ENCODE data around the gene LHFPL3. TPM values are rescaled to one million over a fixed set of nuclear protein-coding genes. Genes with fewer than 3 reads are reported as not detected.

The LHFPL3 gene
- polyA plus RNA-seq, 2 of the 4 experiments (the other 2 are of a cell fraction) = not detected

DNA sequence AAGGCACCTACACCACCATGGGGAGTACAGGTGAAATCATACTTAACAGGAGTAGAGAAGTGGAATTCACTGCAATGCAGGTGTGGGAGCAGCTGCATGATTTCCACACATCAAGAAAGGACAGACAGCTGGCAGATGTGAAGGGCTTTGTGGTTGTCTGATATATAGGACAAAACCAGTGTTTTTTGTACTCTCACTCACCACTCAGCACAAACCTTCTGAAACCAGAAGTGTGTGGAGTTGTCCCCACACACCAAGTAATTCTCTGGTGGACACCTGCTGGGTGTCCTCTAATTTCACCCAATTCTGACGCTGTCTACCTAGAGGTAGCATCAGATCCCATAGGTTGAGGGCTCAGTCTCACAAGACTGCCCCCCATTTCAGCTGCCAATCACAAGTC is 357.9 kb downstream of the LHFPL3 start:
- DNase-seq (ENCODE audit: low read depth in 1 of 2, low spot score in 1 of 2) (no peak), ATAC-seq (no peak), FAIRE-seq (no peak)
- ChIA-PET CTCF (interaction anchor here (1.6 kb wide), 1 partner anchor 161 kb away, joined by 5 read pairs; no protein-coding TSS in a partner anchor), POLR2A (no interaction called here)
- 0% methylated on average over 1 of the region's 1 CpG for WGBS (ENCODE audit: missing lambda C conversion rate)
- H3K4me1 ChIP-seq = no peaks in the 10 kb centered on the region
- H3K4me2 ChIP-seq = no peak overlapping the region
- no peak overlapping the region for H3K4me3 ChIP-seq
- no peaks in the 10 kb centered on the region for H3K9me3 ChIP-seq
- TF ChIP-seq, protein P1, sequence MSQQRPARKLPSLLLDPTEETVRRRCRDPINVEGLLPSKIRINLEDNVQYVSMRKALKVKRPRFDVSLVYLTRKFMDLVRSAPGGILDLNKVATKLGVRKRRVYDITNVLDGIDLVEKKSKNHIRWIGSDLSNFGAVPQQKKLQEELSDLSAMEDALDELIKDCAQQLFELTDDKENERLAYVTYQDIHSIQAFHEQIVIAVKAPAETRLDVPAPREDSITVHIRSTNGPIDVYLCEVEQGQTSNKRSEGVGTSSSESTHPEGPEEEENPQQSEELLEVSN (IDR thresholded peaks at IDR 0.05; ENCODE audit: borderline replicate concordance, low read depth) = no peak
- TF ChIP-seq JUNB (IDR thresholded peaks at IDR 0.05) = no peak
- H3K27ac ChIP-seq = no peak overlapping the region

DNA sequence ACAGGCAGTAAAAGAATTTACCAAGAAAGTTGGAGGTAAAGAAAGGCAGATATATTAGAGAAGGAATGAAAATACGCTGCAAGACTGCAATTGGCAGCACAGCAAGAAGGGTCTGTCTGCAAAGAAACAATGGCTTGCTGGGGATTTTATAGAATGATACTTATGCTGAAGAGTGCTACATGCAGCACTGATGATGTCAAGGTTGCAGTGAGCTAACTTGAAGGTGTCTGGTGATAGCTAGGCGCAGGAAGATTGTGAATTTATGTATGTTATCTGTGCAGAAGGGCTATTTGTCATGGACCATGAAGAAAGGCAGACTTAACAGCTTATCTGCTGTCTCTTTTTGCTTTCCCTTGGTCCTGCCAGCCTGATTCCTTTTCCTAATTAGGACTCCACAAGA is 366.3 kb downstream of the LHFPL3 start:
- ChIA-PET CTCF (interaction anchor here (0.9 kb wide), 1 partner anchor 50 kb away, joined by 3 read pairs; no protein-coding TSS in a partner anchor), POLR2A (no interaction called here)
- TF ChIP-seq CBX8 (IDR thresholded peaks at IDR 0.05) = no peak
- no peak for TF ChIP-seq HOXB5 (CRISPR knock-in tag; IDR thresholded peaks at IDR 0.05)
- no peak for TF ChIP-seq FOXS1 (CRISPR knock-in tag; IDR thresholded peaks at IDR 0.05)
- TF ChIP-seq, protein P1 (IDR thresholded peaks at IDR 0.05; ENCODE audit: borderline replicate concordance, low read depth) = no peak
- TF ChIP-seq CEBPB (IDR thresholded peaks at IDR 0.05) = no peak
- TF ChIP-seq TP53 (CRISPR knock-in tag; IDR thresholded peaks at IDR 0.05) = no peak
- TF ChIP-seq PHF8 (IDR thresholded peaks at IDR 0.05; ENCODE audit: borderline replicate concordance, low read depth) = no peak
- TF ChIP-seq FOSB (CRISPR knock-in tag; IDR thresholded peaks at IDR 0.05) = no peak
- TF ChIP-seq EHF (CRISPR knock-in tag; IDR thresholded peaks at IDR 0.05) = no peak
- no peak for TF ChIP-seq ESRRA (IDR thresholded peaks at IDR 0.05; ENCODE audit: borderline replicate concordance, low read length)
- no peak for ATAC-seq
- Histone ChIP-seq H3K4me2 (no peak overlapping the region), H3K9me3 (no peaks in the 10 kb centered on the region), H3K4me3 (no peak overlapping the region), H3K27ac (no peak overlapping the region), H3K4me1 (no peaks in the 10 kb centered on the region)
- FAIRE-seq = no peak
- WGBS (ENCODE audit: missing lambda C conversion rate) = 2% methylated on average over 2 of the region's 2 CpGs
- DNase-seq (ENCODE audit: low read depth in 1 of 2, low spot score in 1 of 2) = no peak

DNA sequence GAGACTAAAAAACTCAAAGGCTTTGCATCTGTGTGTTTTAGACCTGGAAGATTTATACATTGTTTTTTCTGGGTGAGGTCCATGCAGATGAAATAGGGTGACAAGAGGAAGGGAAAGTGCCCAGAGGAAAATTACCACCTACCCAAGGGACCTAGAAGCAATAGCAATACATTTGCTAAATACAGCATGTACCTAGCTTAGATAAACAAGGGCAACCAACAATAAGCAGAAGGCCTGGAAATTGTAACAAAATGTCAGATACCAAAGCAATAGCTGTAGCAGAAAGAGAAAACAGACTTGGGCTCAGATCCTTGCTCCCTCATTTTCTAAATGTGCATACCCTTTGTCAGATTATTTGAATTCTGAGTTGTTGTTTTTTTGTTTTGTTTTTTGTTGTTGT is 367.2 kb downstream of the LHFPL3 start:
- ChIA-PET CTCF (no interaction called here), POLR2A (no interaction called here)
- FAIRE-seq (no peak), DNase-seq (ENCODE audit: low read depth in 1 of 2, low spot score in 1 of 2) (no peak), ATAC-seq (no peak)
- Histone ChIP-seq H3K4me3 (no peak overlapping the region), H3K9me3 (no peaks in the 10 kb centered on the region), H3K4me2 (no peak overlapping the region), H3K27ac (no peak overlapping the region), H3K4me1 (no peaks in the 10 kb centered on the region)
- TF ChIP-seq RFX5 (IDR thresholded peaks at IDR 0.05) (no peak), RARB (CRISPR knock-in tag; IDR thresholded peaks at IDR 0.05) (no peak), RAD21 (conservative IDR thresholded peaks at IDR 0.05 in 1 of 2, IDR thresholded peaks at IDR 0.05 in 1 of 2) (no peak), HDAC2 (IDR thresholded peaks at IDR 0.05) (no peak), RCOR1 (IDR thresholded peaks at IDR 0.05; ENCODE audit: low read depth, low read length) (no peak), EHF (CRISPR knock-in tag; IDR thresholded peaks at IDR 0.05) (no peak), GATA3 (IDR thresholded peaks at IDR 0.05; ENCODE audit: borderline replicate concordance) (no peak)
- TF ChIP-seq, protein P2, sequence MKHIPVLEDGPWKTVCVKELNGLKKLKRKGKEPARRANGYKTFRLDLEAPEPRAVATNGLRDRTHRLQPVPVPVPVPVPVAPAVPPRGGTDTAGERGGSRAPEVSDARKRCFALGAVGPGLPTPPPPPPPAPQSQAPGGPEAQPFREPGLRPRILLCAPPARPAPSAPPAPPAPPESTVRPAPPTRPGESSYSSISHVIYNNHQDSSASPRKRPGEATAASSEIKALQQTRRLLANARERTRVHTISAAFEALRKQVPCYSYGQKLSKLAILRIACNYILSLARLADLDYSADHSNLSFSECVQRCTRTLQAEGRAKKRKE (CRISPR knock-in tag; IDR thresholded peaks at IDR 0.05; ENCODE audit: low read depth) = no peak
- TF ChIP-seq, protein P3, sequence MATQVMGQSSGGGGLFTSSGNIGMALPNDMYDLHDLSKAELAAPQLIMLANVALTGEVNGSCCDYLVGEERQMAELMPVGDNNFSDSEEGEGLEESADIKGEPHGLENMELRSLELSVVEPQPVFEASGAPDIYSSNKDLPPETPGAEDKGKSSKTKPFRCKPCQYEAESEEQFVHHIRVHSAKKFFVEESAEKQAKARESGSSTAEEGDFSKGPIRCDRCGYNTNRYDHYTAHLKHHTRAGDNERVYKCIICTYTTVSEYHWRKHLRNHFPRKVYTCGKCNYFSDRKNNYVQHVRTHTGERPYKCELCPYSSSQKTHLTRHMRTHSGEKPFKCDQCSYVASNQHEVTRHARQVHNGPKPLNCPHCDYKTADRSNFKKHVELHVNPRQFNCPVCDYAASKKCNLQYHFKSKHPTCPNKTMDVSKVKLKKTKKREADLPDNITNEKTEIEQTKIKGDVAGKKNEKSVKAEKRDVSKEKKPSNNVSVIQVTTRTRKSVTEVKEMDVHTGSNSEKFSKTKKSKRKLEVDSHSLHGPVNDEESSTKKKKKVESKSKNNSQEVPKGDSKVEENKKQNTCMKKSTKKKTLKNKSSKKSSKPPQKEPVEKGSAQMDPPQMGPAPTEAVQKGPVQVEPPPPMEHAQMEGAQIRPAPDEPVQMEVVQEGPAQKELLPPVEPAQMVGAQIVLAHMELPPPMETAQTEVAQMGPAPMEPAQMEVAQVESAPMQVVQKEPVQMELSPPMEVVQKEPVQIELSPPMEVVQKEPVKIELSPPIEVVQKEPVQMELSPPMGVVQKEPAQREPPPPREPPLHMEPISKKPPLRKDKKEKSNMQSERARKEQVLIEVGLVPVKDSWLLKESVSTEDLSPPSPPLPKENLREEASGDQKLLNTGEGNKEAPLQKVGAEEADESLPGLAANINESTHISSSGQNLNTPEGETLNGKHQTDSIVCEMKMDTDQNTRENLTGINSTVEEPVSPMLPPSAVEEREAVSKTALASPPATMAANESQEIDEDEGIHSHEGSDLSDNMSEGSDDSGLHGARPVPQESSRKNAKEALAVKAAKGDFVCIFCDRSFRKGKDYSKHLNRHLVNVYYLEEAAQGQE (IDR thresholded peaks at IDR 0.05) = no peak
- TF ChIP-seq, protein P4, sequence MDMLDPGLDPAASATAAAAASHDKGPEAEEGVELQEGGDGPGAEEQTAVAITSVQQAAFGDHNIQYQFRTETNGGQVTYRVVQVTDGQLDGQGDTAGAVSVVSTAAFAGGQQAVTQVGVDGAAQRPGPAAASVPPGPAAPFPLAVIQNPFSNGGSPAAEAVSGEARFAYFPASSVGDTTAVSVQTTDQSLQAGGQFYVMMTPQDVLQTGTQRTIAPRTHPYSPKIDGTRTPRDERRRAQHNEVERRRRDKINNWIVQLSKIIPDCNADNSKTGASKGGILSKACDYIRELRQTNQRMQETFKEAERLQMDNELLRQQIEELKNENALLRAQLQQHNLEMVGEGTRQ (IDR thresholded peaks at IDR 0.05) = no peak
- TF ChIP-seq, protein P5, sequence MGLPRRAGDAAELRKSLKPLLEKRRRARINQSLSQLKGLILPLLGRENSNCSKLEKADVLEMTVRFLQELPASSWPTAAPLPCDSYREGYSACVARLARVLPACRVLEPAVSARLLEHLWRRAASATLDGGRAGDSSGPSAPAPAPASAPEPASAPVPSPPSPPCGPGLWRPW (IDR thresholded peaks at IDR 0.05) = no peak
